ENCODE results near the gene SKI.
"Not testable (repeated sequence)": the region's sequence is repeated elsewhere in the genome, so short reads cannot be mapped to it uniquely, and the experiment has no call there.

Gene SKI

GRCh38 chr1:2242814-2243725, 15.0 kb downstream of the SKI start:
- no peak for DNase-seq (ENCODE audit: low read depth)

GRCh38 chr1:2247045-2247394, 18.9 kb downstream of the SKI start:
- not testable (repeated sequence) for DNase-seq (ENCODE audit: low read depth)

- DNase-seq (ENCODE audit: low read depth): no peak
These were observed 19.6 kb downstream of the SKI start for GRCh38 chr1:2247760-2248126.

GRCh38 chr1:2248127-2248826, 20.2 kb downstream of the SKI start:
- DNase-seq (ENCODE audit: low read depth): no peak

GRCh38 chr1:2248854-2249558, 20.9 kb downstream of the SKI start:
- no peak for DNase-seq (ENCODE audit: low read depth)

GRCh38 chr1:2249559-2249906, 21.4 kb downstream of the SKI start:
- no peak for DNase-seq (ENCODE audit: low read depth)

- DNase-seq (ENCODE audit: low read depth): no peak
These were observed 22.7 kb downstream of the SKI start for GRCh38 chr1:2250721-2251281.

GRCh38 chr1:2251363-2251762, 23.2 kb downstream of the SKI start:
- no peak for DNase-seq (ENCODE audit: low read depth)

- DNase-seq (ENCODE audit: low read depth): no peak
These were observed 23.7 kb downstream of the SKI start for GRCh38 chr1:2251786-2252185.

GRCh38 chr1:2252423-2252822, 24.3 kb downstream of the SKI start:
- no peak for DNase-seq (ENCODE audit: low read depth)

- no peak for DNase-seq (ENCODE audit: low read depth)
These were observed 25.1 kb downstream of the SKI start for GRCh38 chr1:2253036-2253796.

- no peak for DNase-seq (ENCODE audit: low read depth)
These were observed 25.8 kb downstream of the SKI start for GRCh38 chr1:2253797-2254480.

- DNase-seq (ENCODE audit: low read depth): no peak
These were observed 26.9 kb downstream of the SKI start for GRCh38 chr1:2255047-2255419.

- DNase-seq (ENCODE audit: low read depth): peak; percentile 56
These were observed 27.6 kb downstream of the SKI start for GRCh38 chr1:2255420-2256369.

- no peak for DNase-seq (ENCODE audit: low read depth)
These were observed 28.5 kb downstream of the SKI start for GRCh38 chr1:2256435-2257244.

GRCh38 chr1:2257245-2257627, 29.1 kb downstream of the SKI start:
- no peak for DNase-seq (ENCODE audit: low read depth)

- DNase-seq (ENCODE audit: low read depth): no peak
These were observed 30.1 kb downstream of the SKI start for GRCh38 chr1:2258122-2258681.

- peak; percentile 45 for DNase-seq (ENCODE audit: low read depth)
These were observed 30.9 kb downstream of the SKI start for GRCh38 chr1:2258996-2259395.
